A549 (cell line): Measurements from ENCODE around the gene ST3GAL6. TPM values are rescaled to one million over a fixed set of nuclear protein-coding genes. Genes with fewer than 3 reads are reported as not detected.

Experiments used
- ATAC-seq, 2 experiments: fragments of 200-7000 bp in 1 of 2; fragments of >200 bp in 1 of 2; cut with Nextera tagmentation in 1 of 2; cut with Tn5 transposase in 1 of 2; 3 replicates each; pipeline versions ENCODE4 v1.8.0 to v1.9.1; 2018 to 2020; ENCODE audit warnings: mild to moderate bottlenecking in 1 of 2, moderate library complexity in 1 of 2
- CTCF ChIA-PET: fragments of 300-600 bp; sonication (Branson Sonifier 250); formaldehyde crosslinking; extraction: SDS; loops from one replicate; lab custom pipeline; 2021; ENCODE audit warnings: antibody characterized with exemption, inconsistent platforms; lab: Yijun Ruan, JAX
- POLR2A ChIA-PET: fragments of 350-600 bp; formaldehyde crosslinking; extraction: SDS; loops from one replicate; lab custom pipeline; 2021; ENCODE audit warnings: antibody characterized with exemption, inconsistent platforms; lab: Yijun Ruan, JAX
- DNase-seq, 2 experiments: peaks; one replicate each; pipeline versions ENCODE4 v3.0.0 to v3.0.0-alpha.2; 2011 to 2016; ENCODE audit warnings: low read depth in 1 of 2, low spot score in 1 of 2
- FAIRE-seq: peaks from 2 replicates; lab custom pipeline; 2011; peaks lifted over from hg19 to GRCh38; lab: Jason Lieb, UNC
- H3K27ac ChIP-seq, 2 experiments: fragments of >200 bp; sonication (Bioruptor Twin); formaldehyde crosslinking; 3 replicates each; pipeline ENCODE4 v1.5.1; 2016 to 2017
- H3K4me1 ChIP-seq: fragments of >200 bp; sonication (Bioruptor Twin); formaldehyde crosslinking; 3 replicates; pipeline ENCODE4 v1.6.1; 2016
- H3K4me2 ChIP-seq: fragments of >200 bp; sonication (Bioruptor Twin); formaldehyde crosslinking; 3 replicates; pipeline ENCODE4 v1.6.1; 2016
- H3K4me3 ChIP-seq: fragments of >200 bp; sonication (Bioruptor Twin); formaldehyde crosslinking; 3 replicates; pipeline ENCODE4 v1.5.1; 2016
- H3K9me3 ChIP-seq: fragments of >200 bp; sonication (Bioruptor Twin); formaldehyde crosslinking; 3 replicates; pipeline ENCODE4 v1.6.1; 2016
- BCL3 ChIP-seq: fragments of >200 bp; sonication (Bioruptor Twin); formaldehyde crosslinking; IDR thresholded peaks from 3 replicates; pipeline ENCODE4 v1.6.1; 2016
- CHD4 ChIP-seq: fragments of 200-600 bp; sonication (generic); IDR thresholded peaks from 2 replicates; pipeline ENCODE4 v1.6.1; 2016; ENCODE audit warnings: antibody characterized with exemption, mild to moderate bottlenecking, borderline replicate concordance
- ESRRA ChIP-seq: fragments of 150-350 bp; IDR thresholded peaks from 2 replicates; pipeline ENCODE4 v1.6.1; 2014; ENCODE audit warnings: mild to moderate bottlenecking, low read length, borderline replicate concordance
- HOXB13 ChIP-seq: fragments of 250-450 bp; sonication (Bioruptor Pico); IDR thresholded peaks from 2 replicates; pipeline ENCODE4 v1.5.0; 2020; ENCODE audit warnings: low read depth, mild to moderate bottlenecking, moderate library complexity
- JUN ChIP-seq, 2 experiments: fragments of >200 bp; sonication (Bioruptor Twin); formaldehyde crosslinking; IDR thresholded peaks; 2 replicates in 1 of 2; 3 replicates in 1 of 2; pipeline ENCODE4 v1.6.1; 2016 to 2017
- KDM5A ChIP-seq: fragments of 200-600 bp; sonication (generic); IDR thresholded peaks from 2 replicates; pipeline ENCODE4 v1.6.1; 2016; ENCODE audit warnings: antibody characterized with exemption, mild to moderate bottlenecking
- MAFK ChIP-seq: fragments of 450-650 bp; IDR thresholded peaks from 2 replicates; pipeline ENCODE4 v1.6.1; 2014; ENCODE audit not compliant: partially characterized antibody
- MAX ChIP-seq: IDR thresholded peaks from 2 replicates; pipeline ENCODE4 v1.6.1; 2012
- MYC ChIP-seq: IDR thresholded peaks from 2 replicates; pipeline ENCODE4 v1.6.1; 2012; ENCODE audit warnings: mild to moderate bottlenecking, inconsistent platforms, low read length, improper control_type of control experiment, borderline replicate concordance
- PBX3 ChIP-seq: IDR thresholded peaks from 2 replicates; pipeline ENCODE4 v1.6.1; 2012
- PHF8 ChIP-seq: fragments of 200-600 bp; sonication (generic); IDR thresholded peaks from 2 replicates; pipeline ENCODE4 v1.6.1; 2016; ENCODE audit warnings: low read depth, mild to moderate bottlenecking, antibody characterized with exemption, moderate library complexity, borderline replicate concordance
- REST ChIP-seq: fragments of 200-600 bp; sonication (generic); IDR thresholded peaks from 2 replicates; pipeline ENCODE4 v1.6.1; 2016; ENCODE audit warnings: antibody characterized with exemption, mild to moderate bottlenecking, moderate library complexity
- SMC3 ChIP-seq: fragments of >200 bp; sonication (Bioruptor Twin); formaldehyde crosslinking; IDR thresholded peaks from 3 replicates; pipeline ENCODE4 v1.6.1; 2018; ENCODE audit warnings: inconsistent platforms
- USF2 ChIP-seq: fragments of 450-650 bp; IDR thresholded peaks from 2 replicates; pipeline ENCODE4 v1.6.1; 2014; ENCODE audit warnings: antibody characterized with exemption
- ZFP36 ChIP-seq: fragments of 450-650 bp; IDR thresholded peaks from 2 replicates; pipeline ENCODE4 v1.6.1; 2014; ENCODE audit warnings: borderline replicate concordance; ENCODE audit not compliant: partially characterized antibody
- ZSCAN20 ChIP-seq: fragments of 250-450 bp; sonication (Bioruptor Pico); IDR thresholded peaks from 2 replicates; pipeline ENCODE4 v1.8.0; 2022; ENCODE audit warnings: mild to moderate bottlenecking, moderate library complexity
- WGBS: methylation state at CpG from one replicate; pipeline ENCODE4 v1.1.6; 2017; ENCODE audit errors: missing lambda C conversion rate; 5-methylcytosine and 5-hydroxymethylcytosine counted together
- polyA plus RNA-seq, 4 experiments: library from polyadenylated mRNA; depleted of rRNA in 3 of 4; stranded (reverse); fragments of >200 nt; fragmentation: RNase III in 1 of 4; extraction: RNeasy Plus Mini Kit Qiagen cat#74134 plus additional on column Dnase treatment in 1 of 4; gene quantifications; 2 replicates in 3 of 4; 3 replicates in 1 of 4; pipeline ENCODE4 v1.2.3, GENCODE V29; 2011 to 2017

The ST3GAL6 gene
- polyA plus RNA-seq, 2 of the 4 experiments (the other 2 are of a cell fraction): 1.1 to 1.4 TPM

GRCh38 chr3:98791341-98792325, 28.5 kb downstream of the ST3GAL6 start:
- ChIA-PET POLR2A (no interaction called here), CTCF (interaction anchor here (0.6 to 1.4 kb wide), 5 partner anchors 22 to 216 kb away, joined by 3 to 4 read pairs (median 3); no protein-coding TSS in a partner anchor)
- peak; percentile 12 to 23; a peak in 3 of 6 replicates for ATAC-seq
- TF ChIP-seq PBX3 (no peak), JUN (IDR thresholded peaks at IDR 0.05) (0 out of 5 replicates have a peak, but pooled peaks of 1 of the 2 experiments have one; percentile 13), MAFK (peak; percentile 37), BCL3 (0 out of 3 replicates have a peak, but pooled peaks have one; percentile 13)
- H3K9me3 ChIP-seq: no peaks in the 10 kb centered on the region
- 49% methylated on average over 7 of the region's 7 CpGs for WGBS
- no peak overlapping the region for H3K4me3 ChIP-seq
- H3K4me2 ChIP-seq: no peak overlapping the region
- FAIRE-seq: peak; percentile 23
- H3K4me1 ChIP-seq: peaks cover 5% of the 10 kb centered on the region; the same call in 1 of the 3 replicates
- DNase-seq: no peak
- H3K27ac ChIP-seq: no peak overlapping the region

- H3K4me2 ChIP-seq: no peak overlapping the region
- DNase-seq (no peak), ATAC-seq (no peak), FAIRE-seq (no peak)
- no peak overlapping the region for H3K4me3 ChIP-seq
- ChIA-PET POLR2A (no interaction called here), CTCF (interaction anchor here (0.6 to 2.3 kb wide), 6 partner anchors 8 to 200 kb away, joined by 3 to 11 read pairs (median 4); no protein-coding TSS in a partner anchor)
- no peak overlapping the region for H3K27ac ChIP-seq
- 66% methylated on average over 3 of the region's 3 CpGs for WGBS
- no peaks in the 10 kb centered on the region for H3K9me3 ChIP-seq
- H3K4me1 ChIP-seq: 0 out of 3 replicates have a peak, but pooled peaks cover 5% of the 10 kb centered on the region
- TF ChIP-seq KDM5A: no peak
- no peak for TF ChIP-seq CHD4
- no peak for TF ChIP-seq MAX
- TF ChIP-seq REST: no peak
- TF ChIP-seq SMC3: no peak
- no peak for TF ChIP-seq MYC
- no peak for TF ChIP-seq BCL3
- no peak for TF ChIP-seq ZFP36
- no peak for TF ChIP-seq ZSCAN20 (CRISPR knock-in tag)
- no peak for TF ChIP-seq PHF8
- no peak for TF ChIP-seq HOXB13
- no peak for TF ChIP-seq ESRRA
- TF ChIP-seq USF2: no peak
Measured at GRCh38 chr3:98793971-98794370, 30.8 kb downstream of the ST3GAL6 start.
